22Rv1 (cell line): ENCODE data around the gene EMP1.

Source experiments
- CTCF ChIP-seq: fragments of 450-650 bp; IDR thresholded peaks from 2 replicates; pipeline ENCODE4 v1.5.1; 2017; ENCODE audit warnings: mild to moderate bottlenecking
- ZFX ChIP-seq: fragments of 450-650 bp; IDR thresholded peaks from 2 replicates; pipeline ENCODE4 v1.6.1; 2017; ENCODE audit warnings: antibody characterized with exemption, borderline replicate concordance

- TF ChIP-seq CTCF (peak; percentile 100), ZFX (no peak)
These were observed 59.5 kb downstream of the EMP1 start for GRCh38 chr12:13255792-13256691.
